KOPT-K1 (cell line): ENCODE data around the gene TANC1.

Source experiments
- H3K27ac ChIP-seq: fragments of 200-600 bp; sonication (generic); 2 replicates; pipeline ENCODE4 v1.5.1; 2016; ENCODE audit warnings: antibody characterized with exemption, mild to moderate bottlenecking, low read depth, low read length; ENCODE audit not compliant: poor library complexity, severe bottlenecking
- H3K36me3 ChIP-seq: fragments of 200-600 bp; sonication (generic); 2 replicates; pipeline ENCODE4 v1.5.1; 2017; ENCODE audit warnings: antibody characterized with exemption, mild to moderate bottlenecking, low read length, moderate library complexity; ENCODE audit not compliant: insufficient read depth
- H3K9me3 ChIP-seq: fragments of 200-600 bp; sonication (generic); 2 replicates; pipeline ENCODE4 v1.5.1; 2017; ENCODE audit warnings: antibody characterized with exemption, low read length, mild to moderate bottlenecking; ENCODE audit not compliant: insufficient read depth, poor library complexity, severe bottlenecking

Gene TANC1

GRCh38 chr2:159066541-159067156, 98.2 kb downstream of the TANC1 start:
- Histone ChIP-seq H3K9me3 (no peaks in the 10 kb centered on the region), H3K36me3 (no peaks in the 10 kb centered on the region), H3K27ac (no peak overlapping the region)

GRCh38 chr2:159067971-159068370, 99.5 kb downstream of the TANC1 start:
- Histone ChIP-seq H3K27ac (no peak overlapping the region), H3K36me3 (no peaks in the 10 kb centered on the region)

GRCh38 chr2:159069229-159069628, 100.8 kb downstream of the TANC1 start:
- Histone ChIP-seq H3K9me3 (no peaks in the 10 kb centered on the region), H3K36me3 (no peaks in the 10 kb centered on the region), H3K27ac (no peak overlapping the region)

More at GRCh38 chr2:159067971-159068370, 99.5 kb downstream of the TANC1 start:
- no peaks in the 10 kb centered on the region for H3K9me3 ChIP-seq

- Histone ChIP-seq H3K9me3 (no peaks in the 10 kb centered on the region), H3K27ac (no peak overlapping the region), H3K36me3 (no peaks in the 10 kb centered on the region)
Measured at GRCh38 chr2:159070235-159070634, 101.8 kb downstream of the TANC1 start.

GRCh38 chr2:159071190-159071915, 102.9 kb downstream of the TANC1 start:
- no peak overlapping the region for H3K27ac ChIP-seq
- no peaks in the 10 kb centered on the region for H3K9me3 ChIP-seq
- H3K36me3 ChIP-seq: no peaks in the 10 kb centered on the region

GRCh38 chr2:159072795-159073194, 104.4 kb downstream of the TANC1 start:
- Histone ChIP-seq H3K36me3 (no peaks in the 10 kb centered on the region), H3K9me3 (no peaks in the 10 kb centered on the region), H3K27ac (no peak overlapping the region)

DNA sequence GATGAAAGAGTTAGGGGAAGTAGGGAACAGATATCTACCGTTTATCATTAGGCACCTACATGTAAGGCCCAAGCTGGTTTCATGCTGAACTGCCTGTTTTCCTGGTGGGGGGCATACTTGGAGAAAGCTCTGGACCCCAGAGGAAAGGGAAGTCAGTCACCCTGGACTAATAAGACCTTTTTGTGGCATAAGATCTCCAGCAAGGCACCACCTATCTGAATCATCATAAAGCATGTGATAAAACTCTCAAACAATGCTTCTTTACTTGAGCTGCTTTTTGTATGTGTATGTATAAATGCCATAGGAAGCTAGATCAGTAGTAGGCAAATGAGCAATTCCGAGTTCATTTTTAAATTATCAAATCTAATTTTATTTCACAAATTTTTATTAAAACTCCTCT, 104.8 kb downstream of the TANC1 start:
- H3K9me3 ChIP-seq: no peaks in the 10 kb centered on the region
- H3K27ac ChIP-seq: no peak overlapping the region
- no peaks in the 10 kb centered on the region for H3K36me3 ChIP-seq

DNA sequence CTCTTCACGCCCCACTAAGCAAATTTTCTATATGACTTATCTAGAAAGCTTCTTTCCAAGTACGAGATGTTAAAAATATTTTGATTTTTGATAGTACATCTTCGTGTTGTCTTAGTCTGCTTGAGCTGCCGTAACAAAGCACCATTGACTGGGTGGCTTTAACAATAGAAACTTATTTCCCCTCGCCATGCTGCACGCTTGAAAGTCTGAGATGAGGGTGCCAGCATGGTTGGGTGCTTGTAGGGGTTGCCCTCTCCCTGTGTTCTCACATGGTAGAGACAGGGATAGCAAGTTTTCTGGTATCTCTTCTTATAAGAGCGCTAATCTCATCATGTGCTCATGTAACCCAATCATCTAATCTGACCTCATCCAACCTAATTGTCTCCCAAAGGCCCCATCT, 106.2 kb downstream of the TANC1 start:
- no peak overlapping the region for H3K27ac ChIP-seq
- no peaks in the 10 kb centered on the region for H3K36me3 ChIP-seq
- no peaks in the 10 kb centered on the region for H3K9me3 ChIP-seq

DNA sequence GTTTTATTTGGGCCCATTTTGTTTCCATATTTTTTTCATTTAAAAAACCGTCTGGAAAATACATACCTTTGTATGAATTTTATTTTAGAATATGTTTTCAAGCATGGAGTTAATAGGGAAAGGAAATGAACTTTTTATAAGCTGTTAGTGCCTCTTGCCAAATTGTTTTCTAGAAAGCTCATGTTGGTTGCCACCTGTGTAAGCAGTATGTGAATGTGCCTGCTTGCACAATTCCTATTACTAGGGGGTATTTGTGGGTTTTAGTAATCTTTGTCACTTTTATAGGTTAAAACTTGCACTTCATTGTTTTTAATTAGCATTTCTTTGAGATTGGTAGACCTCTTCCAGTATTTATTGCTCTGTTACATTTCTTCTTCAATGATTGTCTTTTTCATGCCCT, 107.3 kb downstream of the TANC1 start:
- H3K9me3 ChIP-seq: no peaks in the 10 kb centered on the region
- no peaks in the 10 kb centered on the region for H3K36me3 ChIP-seq
- no peak overlapping the region for H3K27ac ChIP-seq

DNA sequence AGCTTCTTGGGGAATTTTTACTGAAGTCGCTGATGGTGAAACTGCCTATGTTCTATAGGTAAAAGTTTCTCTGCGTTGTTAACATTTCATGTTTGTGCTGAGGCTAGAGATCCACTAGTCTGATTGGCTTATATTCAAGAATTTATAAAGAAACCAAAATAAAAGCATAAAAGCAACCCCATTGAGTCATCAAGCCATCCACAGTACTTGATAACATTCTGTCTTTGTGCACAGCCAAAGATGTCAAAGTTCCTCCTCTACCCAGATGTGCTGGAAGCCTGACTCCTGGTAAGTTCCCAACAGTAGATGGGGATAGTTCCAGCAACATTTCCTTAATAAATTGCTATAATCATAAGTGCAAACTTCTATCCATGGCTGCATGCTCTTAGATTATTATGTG, 107.8 kb downstream of the TANC1 start:
- Histone ChIP-seq H3K9me3 (no peaks in the 10 kb centered on the region), H3K27ac (no peak overlapping the region)

DNA sequence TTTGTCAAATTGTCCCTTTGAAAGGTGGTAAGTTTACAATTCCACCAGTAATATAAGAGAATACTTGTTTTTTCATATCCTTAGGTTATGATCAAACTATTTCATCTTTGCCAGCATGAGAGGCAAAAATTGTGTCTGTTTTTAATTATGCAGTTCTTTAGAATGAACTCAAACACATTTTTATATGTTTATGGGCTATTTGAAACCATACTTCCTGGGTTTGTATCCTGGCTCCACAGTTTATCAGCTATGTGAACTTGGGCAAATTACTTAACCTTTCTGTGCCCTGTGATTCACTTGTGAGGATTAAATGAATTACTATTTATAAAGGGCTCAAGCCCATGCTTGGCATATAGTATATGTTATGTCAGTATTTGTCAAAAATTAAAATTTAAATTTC, 109.4 kb downstream of the TANC1 start:
- H3K27ac ChIP-seq: no peak overlapping the region
- H3K9me3 ChIP-seq: no peaks in the 10 kb centered on the region
- no peaks in the 10 kb centered on the region for H3K36me3 ChIP-seq

More for the DNA sequence above, 107.8 kb downstream of the TANC1 start:
- H3K36me3 ChIP-seq: no peaks in the 10 kb centered on the region

DNA sequence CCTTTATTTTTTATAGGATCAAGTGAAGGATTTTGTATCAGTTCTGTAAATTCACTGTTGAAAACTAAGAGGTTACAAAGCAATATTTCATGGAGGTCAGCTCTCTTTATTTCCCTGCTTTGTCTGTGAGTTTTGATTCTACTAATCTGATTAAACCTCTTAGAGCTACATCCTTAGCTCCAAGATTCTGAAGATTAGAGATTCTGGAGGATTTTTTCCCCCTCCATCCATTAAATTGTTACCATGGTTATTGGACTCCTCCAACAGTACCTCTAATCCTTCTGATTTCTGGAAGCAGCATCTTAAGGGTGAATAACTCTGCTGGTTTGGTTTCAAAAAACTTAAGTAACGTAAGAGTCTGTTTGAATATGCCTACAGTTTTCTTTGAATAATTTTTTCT, 110.0 kb downstream of the TANC1 start:
- H3K36me3 ChIP-seq: no peaks in the 10 kb centered on the region
- no peak overlapping the region for H3K27ac ChIP-seq
- no peaks in the 10 kb centered on the region for H3K9me3 ChIP-seq

GRCh38 chr2:159080641-159081040, 112.2 kb downstream of the TANC1 start:
- no peak overlapping the region for H3K27ac ChIP-seq
- H3K9me3 ChIP-seq: no peaks in the 10 kb centered on the region

DNA sequence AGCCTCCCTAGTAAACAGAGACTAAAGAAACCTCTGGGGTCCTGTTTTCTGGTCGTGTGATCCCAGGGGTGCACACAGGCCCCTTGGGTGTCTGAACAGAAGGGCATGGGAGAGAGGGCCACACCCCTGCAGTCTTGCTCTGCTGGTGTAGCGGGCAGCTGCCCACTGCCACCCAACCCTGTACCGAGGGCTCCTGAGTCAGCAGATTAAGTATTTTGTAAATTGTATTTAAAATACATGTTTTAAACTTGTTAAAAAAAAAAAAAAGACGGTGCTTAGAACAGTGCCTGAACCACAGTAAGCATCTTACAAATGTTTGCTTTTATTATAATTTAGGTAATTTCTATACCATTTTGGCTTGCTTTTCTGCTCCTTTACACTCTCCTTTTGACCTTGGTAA, 113.7 kb downstream of the TANC1 start:
- Histone ChIP-seq H3K9me3 (no peaks in the 10 kb centered on the region), H3K27ac (no peak overlapping the region), H3K36me3 (no peaks in the 10 kb centered on the region)

More at GRCh38 chr2:159080641-159081040, 112.2 kb downstream of the TANC1 start:
- H3K36me3 ChIP-seq: no peaks in the 10 kb centered on the region

DNA sequence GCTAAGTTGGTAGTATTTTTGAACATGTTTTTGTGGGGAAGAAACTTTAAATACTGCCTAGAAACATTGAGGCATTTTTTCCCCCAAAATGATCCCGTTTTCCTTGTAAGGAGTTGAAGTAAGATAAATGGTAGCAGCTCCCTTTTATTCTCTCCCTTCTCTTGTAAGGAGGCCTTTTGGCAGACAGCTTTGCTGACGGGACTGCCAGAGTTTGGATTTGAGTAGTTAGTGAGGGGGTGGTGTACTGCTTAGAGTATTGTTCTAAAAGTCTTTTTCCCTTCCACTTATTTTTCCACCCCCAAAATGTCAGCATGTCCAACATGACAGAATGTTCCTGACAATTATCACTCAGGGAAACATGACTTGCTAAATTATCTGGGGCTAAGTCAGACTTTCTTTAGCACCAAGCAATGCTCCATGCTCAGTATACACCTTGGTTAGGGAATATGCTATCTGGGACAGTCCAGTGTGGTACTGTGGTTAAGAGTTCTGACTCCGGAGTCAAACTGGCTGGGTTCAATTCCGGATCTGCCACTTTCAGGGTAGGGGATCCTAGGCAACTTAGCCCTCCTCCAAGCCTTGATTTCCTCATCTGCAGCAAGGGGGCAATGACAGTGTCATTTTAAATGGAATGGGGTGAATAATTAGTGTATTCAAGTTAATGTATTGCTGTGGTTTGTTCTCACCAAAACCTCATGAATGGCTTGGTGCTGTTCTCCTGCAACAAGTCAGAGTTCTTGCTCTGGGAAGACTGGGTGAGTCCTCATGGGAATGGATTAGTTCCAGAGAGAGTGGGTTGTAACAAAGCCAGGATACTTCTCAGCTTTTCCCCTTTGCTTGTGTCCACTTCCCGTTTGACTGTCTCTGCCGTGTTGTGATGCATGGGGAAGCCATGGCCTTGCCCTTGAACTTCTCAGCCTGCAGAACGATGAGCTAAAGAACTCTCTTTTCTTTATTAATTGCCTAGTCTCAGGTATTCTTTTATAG, 116.2 kb downstream of the TANC1 start:
- H3K9me3 ChIP-seq: no peaks in the 10 kb centered on the region
- no peak overlapping the region for H3K27ac ChIP-seq
- H3K36me3 ChIP-seq: no peaks in the 10 kb centered on the region
